GM19468 (cell line): Measurements from ENCODE around the gene PLCXD1.
"Not testable (repeated sequence)": the region's sequence is repeated elsewhere in the genome, so short reads cannot be mapped to it uniquely, and the experiment has no call there.

ENCODE experiments used
- ATAC-seq: cut with Tn5 transposase; IDR thresholded peaks from one replicate; pipeline ENCODE4 v1.9.1; 2021; ENCODE audit warnings: mild to moderate bottlenecking, moderate library complexity, moderate number of reproducible peaks; ENCODE audit not compliant: unreplicated experiment; ENCODE audit errors: extremely low read depth

Gene PLCXD1

GRCh38 chrX:261919-262352, 19.2 kb upstream of the PLCXD1 start:
- ATAC-seq: no peak

- peak; percentile 56 for ATAC-seq
Observed at GRCh38 chrX:262381-262909, 18.7 kb upstream of the PLCXD1 start.

GRCh38 chrX:264006-264405, 17.2 kb upstream of the PLCXD1 start:
- not testable (repeated sequence) for ATAC-seq

DNA sequence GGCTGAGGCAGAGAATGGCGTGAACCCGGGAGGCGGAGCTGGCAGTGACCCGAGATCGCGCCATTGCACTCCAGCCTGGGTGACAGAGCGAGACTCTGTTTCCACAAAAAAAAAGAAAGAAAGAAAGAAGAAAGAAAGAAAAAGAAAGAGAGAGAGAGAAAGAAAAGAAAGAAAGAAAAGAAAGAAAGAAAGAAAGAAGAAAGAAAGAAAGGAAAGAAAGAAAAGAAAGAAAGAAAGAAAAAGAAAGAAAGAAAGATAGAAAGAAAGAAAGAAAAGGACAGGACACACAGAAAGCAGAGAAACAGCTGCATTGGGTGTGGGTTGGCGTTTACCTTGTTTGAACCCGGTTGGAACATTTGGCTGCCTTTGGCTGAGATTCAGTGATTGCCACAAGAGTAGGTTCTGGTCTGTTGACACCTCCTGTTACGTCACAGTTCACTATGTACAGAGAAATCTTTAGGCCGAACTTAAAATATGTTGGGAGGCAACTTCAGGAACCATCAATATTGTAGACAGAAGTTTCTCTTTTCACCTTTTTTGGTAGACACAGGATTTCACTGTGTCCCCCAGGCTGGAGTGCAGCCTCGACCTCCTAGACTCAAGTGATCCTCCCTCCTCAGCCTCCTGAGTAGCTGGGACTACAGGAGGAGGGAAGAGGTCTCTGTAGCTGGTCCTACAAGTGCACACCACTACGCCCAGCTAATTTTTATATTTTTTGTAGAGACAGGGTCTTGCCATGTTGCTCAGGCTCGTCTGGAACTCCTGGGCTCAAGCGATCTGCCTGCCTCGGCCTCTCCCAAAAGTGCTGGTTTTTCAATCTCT, 16.3 kb upstream of the PLCXD1 start:
- no peak for ATAC-seq

GRCh38 chrX:265502-265901, 15.7 kb upstream of the PLCXD1 start:
- ATAC-seq: no peak

GRCh38 chrX:267771-268261, 13.4 kb upstream of the PLCXD1 start:
- ATAC-seq: no peak

DNA sequence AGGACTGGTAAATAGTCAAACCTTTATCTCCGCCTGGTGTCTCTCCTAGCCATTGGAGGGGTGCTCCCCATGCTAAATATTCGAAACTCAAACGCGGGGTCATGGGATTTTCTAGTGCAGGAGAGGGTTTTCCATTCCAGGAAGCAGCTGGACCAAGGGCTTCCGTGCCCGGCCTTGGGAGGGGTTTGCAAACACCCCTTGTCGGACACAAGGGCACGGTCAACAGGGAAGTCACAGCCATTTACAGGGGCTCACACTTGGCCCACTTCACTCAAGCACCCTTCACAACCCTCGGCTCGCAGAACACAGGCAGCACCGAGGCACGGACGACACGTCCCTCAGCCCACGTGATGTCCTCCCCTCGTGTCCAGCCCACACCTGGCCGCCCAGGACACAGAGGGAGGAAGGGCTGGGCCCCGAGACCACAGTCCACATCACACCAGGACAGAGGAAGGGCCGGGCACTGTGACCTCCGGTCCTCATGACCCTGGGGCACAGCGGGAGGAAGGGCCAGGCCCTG, 10.3 kb upstream of the PLCXD1 start:
- no peak for ATAC-seq

GRCh38 chrX:274904-275475, 6.2 kb upstream of the PLCXD1 start:
- ATAC-seq: no peak

DNA sequence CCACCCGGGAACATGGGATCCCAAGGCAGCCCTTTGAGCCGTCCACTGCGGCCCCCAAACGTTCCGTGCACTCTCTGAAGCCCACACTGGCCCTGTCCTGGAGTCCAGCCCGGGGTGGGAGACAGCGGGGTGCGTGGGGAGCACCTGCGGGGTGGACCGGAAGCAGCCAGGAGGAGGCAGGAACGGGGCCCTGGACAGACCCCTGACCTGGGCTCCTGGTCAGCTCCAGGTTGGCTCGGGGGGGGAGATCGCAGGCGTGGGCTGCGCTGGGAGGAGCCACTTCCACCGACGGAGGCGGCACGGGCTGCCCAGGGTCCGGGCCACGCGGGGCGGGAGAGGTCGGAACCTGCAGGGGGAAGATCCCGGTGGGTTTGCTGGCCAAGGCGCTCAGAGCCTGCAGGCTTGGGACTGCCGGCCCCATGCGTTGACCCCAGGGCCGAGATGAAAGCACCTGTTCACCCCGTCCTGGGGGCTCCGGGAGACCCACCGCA, 5.7 kb upstream of the PLCXD1 start:
- no peak for ATAC-seq

- no peak for ATAC-seq
Observed at GRCh38 chrX:275967-276580, 5.1 kb upstream of the PLCXD1 start.

- ATAC-seq: no peak
Observed at GRCh38 chrX:276581-277201, 4.5 kb upstream of the PLCXD1 start.

GRCh38 chrX:279757-280604, 1.2 kb upstream of the PLCXD1 start:
- ATAC-seq: not testable (repeated sequence)

- not testable (repeated sequence) for ATAC-seq
Observed at GRCh38 chrX:280722-281121, 459 bp upstream of the PLCXD1 start.

GRCh38 chrX:282000-282681, 960 bp downstream of the PLCXD1 start:
- not testable (repeated sequence) for ATAC-seq

GRCh38 chrX:283115-283845, 2.1 kb downstream of the PLCXD1 start:
- peak; percentile 99 for ATAC-seq

DNA sequence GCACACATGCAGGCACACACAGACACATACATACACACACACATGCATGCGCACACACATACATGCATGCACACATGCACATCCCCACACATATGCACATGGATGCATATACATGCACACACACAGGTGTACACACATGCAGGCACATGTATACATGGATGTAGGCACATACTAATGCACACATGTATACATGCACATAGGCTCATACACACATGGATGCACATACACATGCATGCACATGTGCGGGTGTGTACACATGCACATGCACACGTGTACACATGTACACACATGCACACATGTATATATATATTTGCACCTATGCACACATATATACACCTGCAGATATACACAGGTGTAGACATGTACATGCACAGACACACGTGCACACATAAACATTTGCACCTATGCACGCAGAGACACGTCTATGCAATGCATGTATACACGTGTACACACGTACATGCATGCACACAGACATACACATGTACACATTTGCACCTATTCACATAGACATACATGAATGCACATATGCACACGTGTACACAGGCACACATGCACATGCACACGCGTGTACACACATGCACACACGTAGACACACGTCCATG, 4.0 kb downstream of the PLCXD1 start:
- ATAC-seq: no peak

DNA sequence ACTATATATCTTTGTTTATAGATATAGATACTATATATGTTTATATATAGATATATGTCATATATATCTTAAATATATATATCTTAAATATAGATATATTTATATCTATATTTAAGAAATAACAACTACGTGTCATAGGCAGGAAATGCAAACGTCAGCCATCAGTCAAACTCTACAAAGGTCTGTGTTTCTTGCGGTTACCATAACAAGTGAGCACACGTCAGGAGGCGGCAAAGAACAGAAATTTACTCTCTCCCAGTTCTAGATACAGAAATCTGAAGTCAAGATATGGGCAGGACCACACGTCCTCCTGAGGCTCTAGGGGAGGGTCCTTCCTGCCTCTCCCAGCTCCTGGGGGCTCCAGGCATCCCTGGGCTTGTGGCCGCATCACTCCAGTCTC, 6.5 kb downstream of the PLCXD1 start:
- ATAC-seq: no peak

GRCh38 chrX:288561-288991, 7.4 kb downstream of the PLCXD1 start:
- no peak for ATAC-seq
